Lung microvascular endothelial cell (primary cell): ENCODE measurements around the gene SULT1A1. TPM values are rescaled to one million over a fixed set of nuclear protein-coding genes. Genes with fewer than 3 reads are reported as not detected.
A peak's percentile ranks its signal among the peaks of the same experiment; 100 is the strongest.
"Not testable (repeated sequence)": the region's sequence is repeated elsewhere in the genome, so short reads cannot be mapped to it uniquely, and the experiment has no call there.

Experiments
- DNase-seq, 2 donors: peaks; one replicate each; pipeline versions ENCODE4 v3.0.0 to v3.0.0-alpha.2; 2010; ENCODE audit warnings: low read depth in 2 of 2
- total RNA-seq: library from RNA; depleted of rRNA; stranded (reverse); fragments of >200 nt; gene quantifications from 2 replicates; pipeline ENCODE4 v1.2.1, GENCODE V29; 2014

Gene SULT1A1
- 0.40 and 3.9 TPM in 2 replicates for total RNA-seq

DNA sequence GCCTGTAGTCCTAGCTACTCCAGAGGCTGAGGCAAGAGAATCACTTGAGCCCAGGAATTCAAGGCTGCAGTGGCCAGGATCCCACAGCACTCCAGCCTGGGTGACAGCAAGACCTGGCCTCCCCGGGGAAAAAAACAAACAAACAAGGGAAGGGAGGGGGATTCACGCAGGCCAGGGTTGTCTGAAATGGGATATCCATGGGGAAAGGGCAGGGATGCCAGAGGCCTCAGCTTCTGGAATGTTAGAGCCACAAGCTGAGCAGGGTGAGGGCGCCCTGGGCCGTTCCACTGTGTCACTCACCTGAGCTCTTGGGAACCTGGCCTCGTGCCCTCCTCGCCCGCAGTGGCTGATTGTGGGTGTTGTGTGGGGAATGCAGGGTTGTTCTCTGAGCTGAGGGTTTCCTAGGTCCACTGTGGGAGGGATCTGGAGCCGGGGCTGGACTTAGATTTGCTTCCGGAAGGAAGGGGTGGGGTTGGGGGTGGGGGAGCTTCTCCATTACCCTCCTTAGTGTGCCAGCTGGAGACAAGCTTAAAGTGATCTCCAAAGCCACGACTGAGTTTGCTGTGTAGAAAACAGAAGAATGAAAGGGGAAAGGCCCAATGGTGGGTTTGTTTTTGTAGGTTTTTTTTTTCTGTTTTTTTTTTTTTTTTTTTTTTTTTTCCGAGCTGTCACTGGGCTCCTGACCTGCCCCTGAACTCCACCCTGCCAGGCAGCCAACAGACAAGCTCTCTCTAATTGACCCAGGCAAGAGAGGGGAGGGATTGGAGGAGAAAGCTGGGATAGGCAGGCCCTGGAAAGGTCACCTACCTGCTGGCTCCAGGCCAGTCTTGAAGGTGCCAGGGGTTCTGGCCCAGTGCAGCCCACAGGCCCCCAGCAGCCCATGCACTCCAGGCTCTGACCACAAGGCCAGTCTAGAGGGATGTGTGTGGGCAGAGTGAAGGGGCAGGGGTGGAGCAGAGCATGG, at the start of gene SULT1A1:
TSS of gene SULT1A1 (minus strand) at position 414 of the 964 bp plus-strand sequence. CDS start 1,189 bp downstream, outside the sequence.
- peak; percentile 23 to 32 for DNase-seq

DNA sequence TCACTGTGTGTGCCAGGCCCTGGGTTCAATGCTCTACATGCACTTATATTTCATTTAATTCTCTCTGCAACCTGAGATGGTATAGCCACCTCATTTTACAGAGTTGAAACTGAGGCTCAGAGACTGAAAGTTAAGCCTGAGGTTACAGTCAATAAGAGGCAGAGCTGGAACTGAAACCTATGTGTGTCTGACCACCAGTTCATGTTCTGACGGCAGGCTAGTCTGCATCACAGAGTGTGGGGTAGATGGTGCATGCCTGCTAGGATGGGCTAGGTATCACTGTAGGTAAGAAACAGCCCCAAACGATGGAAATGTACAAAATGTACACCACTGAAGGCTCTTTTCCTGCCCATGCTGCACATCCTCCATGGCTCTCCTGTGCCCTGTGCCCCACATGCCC, 30.1 kb upstream of the SULT1A1 start:
- DNase-seq = not testable (repeated sequence)

DNA sequence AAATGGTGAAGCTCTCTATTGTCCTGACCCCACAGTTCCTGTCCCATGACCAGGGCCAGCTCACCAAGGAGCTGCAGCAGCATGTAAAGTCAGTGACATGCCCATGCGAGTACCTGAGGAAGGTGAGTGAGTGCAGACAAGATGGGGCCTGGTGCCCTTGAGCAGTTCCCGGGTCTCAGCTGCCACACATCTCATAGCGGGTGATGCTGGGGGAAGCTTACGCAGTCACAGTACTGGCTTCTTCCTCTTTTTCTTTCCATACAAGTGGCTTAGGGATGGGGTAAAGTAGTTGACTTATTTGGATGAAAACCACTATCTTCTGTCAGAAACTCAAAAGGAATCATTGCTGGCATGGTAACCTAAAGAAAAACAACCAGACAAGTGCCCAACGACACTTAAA, 28.5 kb upstream of the SULT1A1 start:
- not testable (repeated sequence) for DNase-seq

DNA sequence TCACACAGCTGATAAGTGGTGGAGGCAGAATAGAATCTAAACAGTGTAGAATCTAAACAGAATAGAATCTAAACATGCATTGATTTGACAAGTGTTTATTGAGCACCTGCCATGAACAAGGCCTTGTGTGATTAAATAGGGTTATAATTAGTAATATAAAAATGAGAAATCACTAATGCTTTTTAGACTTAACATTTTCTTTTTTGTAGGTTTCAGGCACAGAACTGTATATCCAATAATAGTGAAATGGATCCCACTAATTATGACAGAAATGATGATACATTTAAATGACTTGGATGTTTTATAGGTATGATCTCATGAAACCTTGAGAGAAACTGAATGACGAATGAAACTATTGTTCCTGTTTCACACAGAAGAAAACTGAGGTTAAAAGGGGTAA, 27.9 kb upstream of the SULT1A1 start, which contains the start of gene NPIPB8:
TSS of gene NPIPB8 (plus strand) at position 301 of the 400 bp plus-strand sequence. CDS start 296 bp downstream, outside the sequence.
- not testable (repeated sequence) for DNase-seq

DNA sequence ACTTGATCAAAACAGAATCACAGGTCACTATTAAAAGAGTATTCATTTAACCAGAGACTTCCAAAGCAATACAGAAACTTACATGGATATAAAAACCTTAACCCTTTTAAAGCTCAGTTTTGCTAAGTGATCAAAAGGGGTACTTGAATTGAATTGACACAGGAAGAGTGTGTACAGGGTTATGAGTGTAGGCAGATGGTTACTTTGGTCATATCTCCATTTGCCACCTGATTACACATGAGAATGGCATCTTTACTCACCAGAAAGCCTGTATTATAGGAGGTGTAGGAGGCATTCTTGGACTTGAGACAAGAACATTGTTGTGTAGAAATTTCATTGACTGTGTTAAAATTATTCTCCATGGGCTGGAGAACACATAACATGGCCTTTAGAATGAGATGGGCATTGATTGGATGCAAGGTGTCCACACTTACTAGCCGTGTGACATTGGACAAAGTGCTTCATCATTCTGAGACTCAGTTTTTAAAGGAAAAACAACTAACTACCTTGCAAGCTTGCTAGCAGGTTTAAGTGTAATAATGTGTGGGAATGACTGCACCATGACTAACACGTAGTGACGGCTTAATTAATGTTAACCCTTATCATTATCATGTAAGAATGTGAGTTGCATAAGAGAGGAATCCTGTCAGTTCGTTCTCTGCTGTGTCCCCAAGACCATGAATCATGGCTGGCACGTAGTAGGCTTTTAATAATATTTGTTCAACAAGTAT, 26.4 kb upstream of the SULT1A1 start:
- DNase-seq = peak in 1 of 2 donors; percentile 31

DNA sequence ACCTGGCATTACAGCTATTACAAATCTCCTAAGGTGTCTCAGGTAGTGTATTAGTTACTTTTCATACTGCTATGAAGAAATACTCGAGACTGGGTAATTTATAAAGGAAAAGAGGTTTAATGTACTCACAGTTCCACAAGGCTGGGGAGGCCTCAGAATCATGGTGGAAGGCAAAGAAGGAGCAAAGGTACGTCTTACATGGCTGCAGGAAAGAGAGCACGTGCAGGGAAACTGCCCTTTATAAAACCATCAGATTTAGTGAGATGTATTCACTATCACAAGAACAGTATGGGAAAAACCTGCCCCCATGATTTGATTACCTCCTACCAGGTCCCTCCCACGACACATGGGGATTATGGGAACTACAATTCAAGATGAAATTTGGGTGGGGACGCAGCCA, 21.1 kb upstream of the SULT1A1 start:
- DNase-seq = not testable (repeated sequence)

DNA sequence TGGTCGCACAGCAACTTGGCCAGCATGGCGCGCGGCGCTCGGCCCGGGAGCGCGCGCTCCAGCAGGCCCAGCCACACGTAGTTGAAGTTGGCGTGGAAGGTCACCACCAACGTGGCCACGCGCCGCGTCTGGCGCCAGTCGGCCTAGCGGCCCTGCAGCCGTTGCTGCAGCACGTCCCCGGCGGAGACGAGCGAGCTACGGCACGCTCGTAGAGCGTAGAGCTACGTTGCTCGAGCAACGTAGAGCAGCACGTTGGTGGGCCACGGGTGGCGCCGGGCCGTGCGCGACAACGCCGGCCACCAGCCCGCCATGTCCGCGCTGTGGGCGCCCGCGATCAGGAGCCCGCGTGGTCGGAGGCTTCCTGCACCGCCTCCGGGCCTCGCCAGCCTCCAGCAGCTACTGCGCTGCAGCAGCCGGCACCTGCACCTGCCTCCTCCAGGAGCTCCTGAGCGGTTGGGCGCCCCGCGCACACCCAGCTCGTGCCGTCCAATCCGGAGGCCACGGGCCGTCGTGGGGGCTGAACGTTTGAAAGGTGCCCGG, 13.4 kb upstream of the SULT1A1 start:
- peak in 1 of 2 donors; percentile 57 for DNase-seq

DNA sequence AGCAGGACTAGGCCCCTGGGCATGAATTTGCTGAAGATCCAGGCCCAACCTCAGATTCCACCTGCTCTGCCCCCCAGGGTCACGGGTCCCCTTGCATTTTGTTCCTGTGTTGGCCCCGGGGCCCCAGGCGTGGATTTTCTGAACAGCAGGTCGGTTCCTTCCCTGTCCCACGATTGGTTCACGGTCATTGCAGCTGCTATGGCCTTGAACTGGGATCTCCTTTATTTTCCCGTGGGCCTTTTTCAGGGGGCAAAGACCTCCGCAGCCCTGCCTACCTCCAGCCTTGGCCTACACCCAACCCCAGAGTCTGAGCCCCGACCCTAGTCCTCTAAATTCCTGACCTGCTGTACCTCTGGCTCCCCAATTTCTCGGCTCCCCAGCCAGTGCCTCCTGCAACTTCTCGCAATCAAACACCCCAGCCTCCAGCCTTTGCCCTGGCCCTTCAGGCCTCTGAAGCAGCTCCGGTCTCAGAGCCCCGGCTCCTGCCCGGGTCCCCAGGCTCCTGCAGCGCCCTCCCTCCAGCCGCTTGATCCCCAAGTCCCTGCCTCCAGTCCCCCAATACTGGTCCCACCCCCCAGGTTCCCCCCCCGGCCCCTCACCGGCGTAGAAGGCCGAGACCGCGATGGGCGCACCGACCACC, 12.8 kb upstream of the SULT1A1 start:
- DNase-seq = not testable (repeated sequence)

DNA sequence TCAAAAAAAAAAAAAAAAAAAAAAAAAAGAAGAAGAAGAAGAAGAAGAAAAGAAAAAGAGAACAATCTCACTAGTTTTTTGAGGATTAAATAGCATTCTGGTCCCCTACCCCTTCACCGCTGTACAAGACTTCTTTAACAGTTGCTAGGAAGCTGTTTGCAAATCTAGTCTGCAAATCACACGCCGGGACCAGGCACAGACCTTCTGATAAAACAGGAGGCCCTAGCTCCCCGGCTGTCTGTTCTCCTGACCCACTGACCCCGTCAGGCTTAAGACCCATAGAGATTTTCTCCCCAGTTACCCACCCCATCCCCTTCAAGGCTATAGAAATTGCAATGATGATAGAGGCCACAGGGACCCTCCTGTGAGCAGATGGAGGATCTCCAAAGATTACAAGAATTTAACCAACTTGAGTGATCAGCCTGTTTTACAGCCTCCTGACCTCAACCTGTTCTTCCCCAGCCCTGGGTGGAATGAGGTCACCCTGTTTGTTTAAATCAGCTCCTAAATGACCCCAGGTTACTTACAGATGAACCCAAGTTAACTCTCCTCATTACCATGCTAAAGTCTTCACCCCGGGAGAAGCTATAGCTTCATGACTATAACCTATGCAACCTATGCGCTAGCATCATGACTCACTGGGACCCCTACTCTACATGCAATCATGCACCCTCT, 11.8 kb upstream of the SULT1A1 start:
- no peak for DNase-seq

DNA sequence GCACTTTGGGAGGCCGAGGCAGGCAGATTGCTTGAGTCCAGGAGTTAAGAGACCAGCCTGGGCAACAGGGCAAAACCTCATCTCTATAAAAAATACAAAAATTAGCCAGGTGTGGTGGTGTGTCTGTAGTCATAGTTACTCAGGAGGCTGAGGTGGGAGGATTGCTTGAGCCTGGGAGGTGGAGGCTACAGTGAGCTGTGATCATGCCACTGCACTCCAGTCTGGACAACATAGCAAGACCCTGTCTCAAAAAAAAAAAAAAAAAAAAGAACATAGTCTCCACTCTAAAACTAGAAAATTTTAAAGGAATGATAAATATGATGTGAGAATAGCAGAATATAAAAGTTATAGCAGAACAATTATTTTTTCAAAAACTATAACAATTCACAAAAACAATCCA, 10.5 kb upstream of the SULT1A1 start:
- not testable (repeated sequence) for DNase-seq

DNA sequence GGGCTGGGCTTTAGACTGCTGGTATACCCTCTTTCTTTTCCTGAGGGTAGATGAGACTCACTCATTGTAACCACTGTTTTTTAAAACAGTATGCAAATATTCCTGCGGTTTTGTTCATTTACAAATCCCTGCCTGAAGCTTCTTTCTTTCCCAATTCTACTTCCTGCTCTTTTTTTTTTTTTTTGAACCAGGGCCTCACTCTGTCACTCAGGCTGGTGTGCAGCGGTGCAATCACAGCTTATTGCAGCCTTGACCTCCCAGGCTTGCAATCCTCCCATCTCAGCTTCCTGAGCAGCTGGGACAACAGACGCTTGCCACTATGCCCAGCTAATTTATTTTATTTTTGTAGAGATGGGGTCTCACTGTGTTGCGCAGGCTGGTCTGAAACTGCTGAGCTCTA, 8.0 kb upstream of the SULT1A1 start:
- no peak for DNase-seq

DNA sequence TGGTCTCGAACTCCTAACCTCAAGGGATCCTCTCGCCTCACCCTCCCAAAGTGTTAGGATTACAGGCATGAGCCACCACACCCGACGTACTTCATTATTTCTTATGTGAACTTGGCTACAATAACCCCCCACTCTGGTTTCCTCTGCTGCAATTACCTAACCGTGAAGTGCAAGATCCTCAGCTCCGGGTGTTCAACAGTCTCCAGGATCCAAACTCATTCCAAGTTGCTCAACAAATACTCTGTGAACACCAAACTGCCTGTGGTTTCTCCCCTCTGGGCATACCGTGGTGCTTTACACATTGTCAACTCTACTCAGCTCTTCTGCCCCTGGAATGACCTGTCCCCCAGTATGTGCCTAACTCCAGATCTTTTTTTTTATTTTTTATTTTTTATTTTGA, 6.8 kb upstream of the SULT1A1 start:
- no peak for DNase-seq

DNA sequence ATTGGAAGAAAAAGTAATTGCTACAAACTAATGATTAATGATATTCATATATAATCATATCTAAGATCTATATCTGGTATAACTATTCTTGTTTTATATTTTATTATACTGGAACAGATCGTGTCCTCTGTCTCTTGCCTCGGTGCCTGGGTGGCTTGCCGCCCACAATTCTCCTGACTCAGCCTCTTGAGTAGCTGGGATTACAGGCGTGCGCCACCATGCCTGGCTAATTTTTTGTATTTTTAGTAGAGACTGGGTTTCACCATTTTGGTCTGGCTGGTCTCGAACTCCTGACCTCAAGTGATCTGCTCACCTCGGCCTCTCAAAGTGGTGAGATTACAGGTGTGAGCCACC, 6.4 kb upstream of the SULT1A1 start:
- DNase-seq = not testable (repeated sequence)

DNA sequence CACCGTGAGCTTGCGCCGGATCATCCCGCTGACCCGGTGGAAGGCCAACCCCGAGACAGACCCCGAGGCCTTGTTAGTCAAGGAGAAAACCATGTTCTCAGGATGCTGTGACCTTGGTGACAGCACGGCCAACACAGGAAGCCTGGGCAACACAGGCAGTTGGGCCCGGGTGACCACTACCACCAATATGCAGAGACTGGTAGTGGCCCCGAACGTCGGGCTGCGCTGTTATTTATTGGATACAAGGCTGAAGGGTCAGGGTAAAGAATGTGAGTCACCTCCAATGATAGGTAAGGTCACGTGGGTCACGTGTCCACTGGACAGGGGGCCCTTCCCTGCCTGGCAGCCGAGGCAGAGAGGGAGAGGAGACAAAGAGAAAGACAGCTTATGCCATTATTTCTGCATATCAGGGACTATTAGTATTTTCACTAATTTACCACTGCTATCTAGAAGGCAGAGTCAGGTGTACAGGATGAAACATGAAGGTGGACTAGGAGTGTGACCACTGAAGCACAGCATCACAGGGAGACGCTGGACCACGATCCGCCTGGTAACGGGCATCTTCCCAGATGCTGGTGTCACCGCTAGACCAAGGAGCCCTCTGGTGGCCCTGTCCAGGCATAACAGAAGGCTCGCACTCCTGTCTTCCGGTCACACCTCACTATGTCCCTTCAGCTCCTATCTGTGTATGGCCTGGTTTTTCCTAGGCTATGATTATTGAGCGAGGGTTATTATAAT, 5.8 kb upstream of the SULT1A1 start:
- peak; percentile 45 to 50 for DNase-seq

DNA sequence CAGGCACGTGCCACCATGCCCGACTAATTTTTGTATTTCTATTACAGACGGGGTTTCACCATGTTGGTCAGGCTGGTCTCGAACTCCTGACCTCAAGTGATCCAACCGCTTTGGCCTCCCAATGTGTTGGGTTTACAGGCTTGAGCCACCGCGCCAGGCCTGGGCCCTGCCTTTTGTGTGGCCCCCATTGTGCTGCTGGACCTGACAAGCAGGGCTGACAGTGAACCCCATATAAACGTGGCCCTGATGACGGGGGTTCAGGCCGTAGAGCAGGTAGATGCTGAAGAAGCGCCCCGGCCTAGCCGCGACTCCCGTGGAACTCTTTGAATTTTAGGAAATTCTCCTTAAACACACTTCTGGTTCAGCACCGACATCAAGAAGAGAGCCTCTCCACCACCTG, 4.7 kb upstream of the SULT1A1 start:
- DNase-seq = not testable (repeated sequence)

DNA sequence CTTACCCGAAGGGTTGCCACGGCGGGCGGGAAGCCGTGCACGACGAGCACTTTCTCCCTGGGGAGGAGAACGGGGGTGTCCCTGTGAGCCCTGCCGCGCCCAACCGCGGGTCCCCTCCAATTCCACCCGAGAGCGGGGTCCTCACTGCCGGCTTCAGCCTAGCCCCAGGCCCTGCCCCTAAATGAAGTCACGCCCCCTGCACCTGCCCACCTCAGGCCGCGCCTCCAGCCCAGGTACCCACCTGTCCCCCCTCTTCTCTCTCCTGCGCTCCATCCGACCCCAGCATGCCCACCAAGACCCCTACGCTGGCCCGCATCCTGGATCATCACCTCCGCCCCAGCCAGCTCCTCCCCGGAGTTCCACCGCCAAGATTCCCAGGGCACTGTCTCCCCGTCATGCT, 4.1 kb upstream of the SULT1A1 start:
- not testable (repeated sequence) for DNase-seq

DNA sequence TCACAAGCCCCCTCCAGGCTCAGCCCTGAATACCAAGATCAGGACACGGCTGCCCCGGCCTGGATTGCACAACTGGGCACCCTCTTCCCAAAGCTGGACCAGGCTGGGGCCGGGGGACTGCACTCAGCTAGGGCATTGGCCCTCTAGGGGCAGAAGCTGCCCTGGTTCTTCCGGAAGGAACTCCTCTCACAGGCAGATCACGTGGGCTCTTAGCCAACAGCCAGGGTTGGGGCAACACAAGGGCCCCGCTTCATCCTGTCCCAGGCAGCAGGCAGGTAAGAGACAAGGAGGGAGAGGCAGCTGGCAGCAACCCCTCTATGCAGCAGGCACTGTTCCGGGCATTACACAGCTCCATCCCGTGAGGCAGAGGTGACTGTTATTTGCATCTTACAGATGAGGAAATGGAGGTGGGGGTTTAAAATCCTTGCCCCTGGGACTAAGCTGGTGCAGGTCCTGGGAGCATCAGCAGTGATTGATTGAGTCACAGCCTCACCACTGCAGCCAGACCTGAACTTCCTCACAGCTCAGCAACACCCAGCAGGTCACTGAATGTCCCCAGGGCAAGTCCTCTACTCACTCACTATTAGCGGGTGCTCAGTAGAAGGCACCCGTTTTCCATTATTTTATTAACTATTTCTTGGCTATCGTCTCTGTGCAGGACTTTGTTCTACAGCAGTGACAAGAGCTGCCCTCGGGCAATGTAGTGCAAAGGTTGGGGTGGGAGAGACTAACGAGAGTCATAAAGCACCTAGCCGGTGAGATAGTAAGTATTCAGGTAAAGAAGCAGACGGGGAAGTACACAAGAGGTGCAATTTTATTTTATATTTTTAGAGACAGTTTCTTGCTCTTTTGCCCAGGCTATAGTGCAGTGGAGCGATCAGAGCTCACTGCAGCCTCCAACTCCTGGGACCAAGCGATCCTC, 2.8 kb upstream of the SULT1A1 start:
- not testable (repeated sequence) for DNase-seq

DNA sequence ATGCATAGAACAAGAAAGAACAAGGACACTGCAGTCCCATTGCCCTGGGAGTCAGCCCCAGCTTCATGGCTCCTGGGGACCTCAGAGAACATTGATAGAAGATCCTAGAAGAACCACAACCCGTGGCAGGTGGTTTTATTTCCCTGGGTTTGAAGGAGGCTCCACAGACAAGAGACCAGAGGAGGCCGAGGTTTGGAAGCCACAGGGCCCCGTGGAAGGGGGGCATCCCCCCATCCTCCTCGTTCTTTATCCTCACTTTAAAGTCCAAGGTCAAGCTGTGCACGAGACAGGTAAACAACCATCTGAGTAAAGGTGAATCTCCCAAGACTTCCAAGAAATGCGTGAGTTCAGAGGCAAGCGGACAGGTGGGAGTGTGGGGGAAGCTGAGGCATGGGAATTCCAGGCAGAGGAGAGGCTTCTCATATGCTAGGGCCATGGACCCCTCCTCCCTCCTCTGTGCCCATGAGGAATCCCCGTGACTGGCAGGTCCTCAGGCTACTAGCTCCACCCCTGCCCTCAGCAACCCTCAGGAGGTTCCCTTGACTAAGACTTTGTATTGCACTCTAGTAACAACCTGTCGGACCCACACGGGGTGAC, 849 bp upstream of the SULT1A1 start:
- DNase-seq = no peak
